HG02852 (cell line): ENCODE measurements around the gene TSPAN15.
"Not testable (repeated sequence)": the region's sequence is repeated elsewhere in the genome, so short reads cannot be mapped to it uniquely, and the experiment has no call there.

Source experiments
- ATAC-seq: cut with Tn5 transposase; IDR thresholded peaks from one replicate; pipeline ENCODE4 v1.9.1; 2021; ENCODE audit warnings: mild to moderate bottlenecking, moderate library complexity; ENCODE audit not compliant: unreplicated experiment

TSPAN15 gene

GRCh38 chr10:69483963-69484362 is 32.7 kb downstream of the TSPAN15 start:
- no peak for ATAC-seq

- no peak for ATAC-seq
Observed at GRCh38 chr10:69484736-69485135, 33.5 kb downstream of the TSPAN15 start.

- ATAC-seq: no peak
Observed at GRCh38 chr10:69486922-69487730, 35.9 kb downstream of the TSPAN15 start.

- not testable (repeated sequence) for ATAC-seq
Observed at GRCh38 chr10:69488149-69488844, 37.0 kb downstream of the TSPAN15 start.

- ATAC-seq: not testable (repeated sequence)
Observed at GRCh38 chr10:69488856-69489255, 37.6 kb downstream of the TSPAN15 start.

GRCh38 chr10:69489506-69490090 is 38.3 kb downstream of the TSPAN15 start:
- ATAC-seq: no peak

- no peak for ATAC-seq
Observed at GRCh38 chr10:69490876-69491275, 39.6 kb downstream of the TSPAN15 start.

GRCh38 chr10:69491611-69492010 is 40.3 kb downstream of the TSPAN15 start:
- no peak for ATAC-seq

- ATAC-seq: no peak
Observed at GRCh38 chr10:69492091-69492745, 41.0 kb downstream of the TSPAN15 start.

- no peak for ATAC-seq
Observed at GRCh38 chr10:69492746-69493462, 41.6 kb downstream of the TSPAN15 start.

- ATAC-seq: no peak
Observed at GRCh38 chr10:69494626-69495558, 43.6 kb downstream of the TSPAN15 start.

GRCh38 chr10:69495666-69496065 is 44.4 kb downstream of the TSPAN15 start:
- ATAC-seq: no peak

GRCh38 chr10:69496352-69497230 is 45.3 kb downstream of the TSPAN15 start:
- no peak for ATAC-seq

GRCh38 chr10:69497231-69497561 is 45.9 kb downstream of the TSPAN15 start:
- no peak for ATAC-seq

GRCh38 chr10:69497611-69498390 is 46.5 kb downstream of the TSPAN15 start:
- ATAC-seq: no peak

GRCh38 chr10:69498711-69499471 is 47.6 kb downstream of the TSPAN15 start:
- no peak for ATAC-seq
